Fibroblast of skin of back (primary cell): Measurements from ENCODE around the gene IFITM2.
"Not testable (repeated sequence)": the region's sequence is repeated elsewhere in the genome, so short reads cannot be mapped to it uniquely, and the experiment has no call there.

Source experiments
- DNase-seq: peaks from one replicate; pipeline ENCODE4 v3.0.0-alpha.2; 2013

IFITM2 gene

GRCh38 chr11:309979-310572 lies 2.5 kb downstream of the IFITM2 start:
- DNase-seq, result not testable (repeated sequence)

- DNase-seq, result not testable (repeated sequence)
Observed at GRCh38 chr11:311013-311748, 3.6 kb downstream of the IFITM2 start.

- no peak for DNase-seq
Observed at GRCh38 chr11:312092-312816, 4.6 kb downstream of the IFITM2 start.

GRCh38 chr11:313304-313786 lies 5.7 kb downstream of the IFITM2 start:
- no peak for DNase-seq

- DNase-seq, result peak; percentile 71
Observed at GRCh38 chr11:313787-314553, 6.4 kb downstream of the IFITM2 start, which contains the start of gene IFITM1. IFITM1 (plus strand) TSS chr11:314040; CDS start chr11:314171, 131 bp downstream.

- not testable (repeated sequence) for DNase-seq
Observed at GRCh38 chr11:314554-314875, 6.9 kb downstream of the IFITM2 start.

- DNase-seq, result no peak
Observed at GRCh38 chr11:315051-315481, 7.5 kb downstream of the IFITM2 start.

- DNase-seq, result no peak
Observed at GRCh38 chr11:315516-315994, 7.9 kb downstream of the IFITM2 start.

- DNase-seq, result no peak
Observed at GRCh38 chr11:316031-316701, 8.6 kb downstream of the IFITM2 start.

- no peak for DNase-seq
Observed at GRCh38 chr11:316891-317301, 9.3 kb downstream of the IFITM2 start.

- DNase-seq, result not testable (repeated sequence)
Observed at GRCh38 chr11:317668-318404, 10.2 kb downstream of the IFITM2 start.

- not testable (repeated sequence) for DNase-seq
Observed at GRCh38 chr11:318405-319120, 10.9 kb downstream of the IFITM2 start.

GRCh38 chr11:319121-319887 lies 11.7 kb downstream of the IFITM2 start:
- not testable (repeated sequence) for DNase-seq

GRCh38 chr11:319888-320273 lies 12.3 kb downstream of the IFITM2 start:
- DNase-seq, result not testable (repeated sequence)

- DNase-seq, result no peak
Observed at GRCh38 chr11:324156-324555, 16.5 kb downstream of the IFITM2 start.

- DNase-seq, result not testable (repeated sequence)
Observed at GRCh38 chr11:324593-325517, 17.2 kb downstream of the IFITM2 start.

GRCh38 chr11:325796-326591 lies 18.4 kb downstream of the IFITM2 start:
- DNase-seq, result no peak

GRCh38 chr11:326592-326841 lies 18.9 kb downstream of the IFITM2 start:
- no peak for DNase-seq
